ENCODE data around the gene DYNC2H1. TPM values are rescaled to one million over a fixed set of nuclear protein-coding genes. Genes with fewer than 3 reads are reported as not detected.

DYNC2H1 gene
- total and polyA plus RNA-seq, 8 donors = 1.2 to 63.7 (median 14.4) TPM

- Histone ChIP-seq H3K9me3 (peaks cover 0 to 22% (median 4%) of the 10 kb centered on the region in 4 donors), H3K4me3 (no peak overlapping the region), H3K27me3 (no peaks in the 10 kb centered on the region), H3K27ac (no peak overlapping the region), H3K4me1 (no peaks in the 10 kb centered on the region), H3K36me3 (no peaks in the 10 kb centered on the region)
- 58 to 85% (median 73%) methylated on average over 1 of the region's 1 CpG for WGBS, 5 donors
- intact Hi-C loops (cut with DNase I; ENCODE audit: low total_unique reads) = no loop called here
- TF ChIP-seq POLR2AphosphoS5 (IDR thresholded peaks at IDR 0.05) = no peak
- TF ChIP-seq CTCF (IDR thresholded peaks at IDR 0.05) = no peak
- TF ChIP-seq EP300 (IDR thresholded peaks at IDR 0.05) = no peak
- TF ChIP-seq POLR2A (IDR thresholded peaks at IDR 0.05) = no peak
- DNase-seq = no peak
These were observed 385.3 kb downstream of the DYNC2H1 start for GRCh38 chr11:103494491-103494890.

GRCh38 chr11:103497268-103497667 is 388.0 kb downstream of the DYNC2H1 start:
- TF ChIP-seq POLR2A (IDR thresholded peaks at IDR 0.05) (no peak), CTCF (IDR thresholded peaks at IDR 0.05) (no peak), EP300 (IDR thresholded peaks at IDR 0.05) (no peak), POLR2AphosphoS5 (IDR thresholded peaks at IDR 0.05) (no peak)
- 71 to 89% (median 83%) methylated on average over 1 of the region's 1 CpG for WGBS, 5 donors
- no peaks in the 10 kb centered on the region for H3K36me3 ChIP-seq

GRCh38 chr11:103499710-103500340 is 390.6 kb downstream of the DYNC2H1 start:
- Histone ChIP-seq H3K4me1 (no peaks in the 10 kb centered on the region), H3K27ac (no peak overlapping the region), H3K9me3 (peaks cover 0 to 5% (median 0%) of the 10 kb centered on the region in 4 donors), H3K36me3 (no peaks in the 10 kb centered on the region), H3K27me3 (no peaks in the 10 kb centered on the region), H3K4me3 (no peak overlapping the region)
- intact Hi-C loops (cut with DNase I; ENCODE audit: low total_unique reads) = no loop called here
- no peak for DNase-seq
- 61 to 80% (median 76%) methylated on average over 3 of the region's 3 CpGs for WGBS, 5 donors
- TF ChIP-seq CTCF (IDR thresholded peaks at IDR 0.05) (no peak), EP300 (IDR thresholded peaks at IDR 0.05) (no peak), POLR2A (IDR thresholded peaks at IDR 0.05) (no peak), POLR2AphosphoS5 (IDR thresholded peaks at IDR 0.05) (no peak)

More at GRCh38 chr11:103497268-103497667, 388.0 kb downstream of the DYNC2H1 start:
- H3K4me1 ChIP-seq = no peaks in the 10 kb centered on the region
- no peak overlapping the region for H3K4me3 ChIP-seq
- no peak for DNase-seq
- peaks cover 0 to 11% (median 0%) of the 10 kb centered on the region in 4 donors for H3K9me3 ChIP-seq
- no peak overlapping the region for H3K27ac ChIP-seq
- no peaks in the 10 kb centered on the region for H3K27me3 ChIP-seq
- intact Hi-C loops (cut with DNase I; ENCODE audit: low total_unique reads) = no loop called here

- intact Hi-C loops (cut with DNase I; ENCODE audit: low total_unique reads) = no loop called here
- TF ChIP-seq POLR2A (IDR thresholded peaks at IDR 0.05) (no peak), POLR2AphosphoS5 (IDR thresholded peaks at IDR 0.05) (no peak), EP300 (IDR thresholded peaks at IDR 0.05) (no peak), CTCF (IDR thresholded peaks at IDR 0.05) (no peak)
These were observed 406.1 kb downstream of the DYNC2H1 start for GRCh38 chr11:103515283-103515682.

More at GRCh38 chr11:103515283-103515682, 406.1 kb downstream of the DYNC2H1 start:
- Histone ChIP-seq H3K4me1 (no peaks in the 10 kb centered on the region), H3K27me3 (no peaks in the 10 kb centered on the region), H3K9me3 (peaks cover 0 to 20% (median 8%) of the 10 kb centered on the region in 4 donors), H3K36me3 (no peaks in the 10 kb centered on the region), H3K27ac (no peak overlapping the region), H3K4me3 (no peak overlapping the region)
- 39 to 73% (median 57%) methylated on average over 1 of the region's 1 CpG for WGBS, 5 donors
- no peak for DNase-seq
